HFF-Myc (cell line): ENCODE results near the gene FRMPD1.

ENCODE experiments used
- DNase-seq: peaks from one replicate; pipeline ENCODE4 v3.0.0-alpha.2; 2011; ENCODE audit warnings: low read depth; ENCODE audit errors: extremely low read depth
- H3K4me3 ChIP-seq: replicated peaks from 2 replicates; pipeline ENCODE4 v1.5.1; 2011; ENCODE audit warnings: low read depth, mild to moderate bottlenecking, control low read depth, low read length
- CTCF ChIP-seq: IDR thresholded peaks from 2 replicates; pipeline ENCODE4 v1.5.1; 2012; ENCODE audit warnings: mild to moderate bottlenecking, low read depth, low read length, control low read depth; ENCODE audit errors: missing control alignments

The FRMPD1 gene

GRCh38 chr9:37740128-37740527, 89.4 kb downstream of the FRMPD1 start:
- no peak for TF ChIP-seq CTCF
- no peak overlapping the region for H3K4me3 ChIP-seq
- DNase-seq = no peak

GRCh38 chr9:37740631-37741328, 90.0 kb downstream of the FRMPD1 start:
- no peak for TF ChIP-seq CTCF
- no peak overlapping the region for H3K4me3 ChIP-seq
- DNase-seq = no peak

GRCh38 chr9:37745970-37746369, 95.2 kb downstream of the FRMPD1 start:
- no peak for DNase-seq
- TF ChIP-seq CTCF = no peak
- H3K4me3 ChIP-seq = no peak overlapping the region

- DNase-seq = no peak
- H3K4me3 ChIP-seq = no peak overlapping the region
- no peak for TF ChIP-seq CTCF
Observed at GRCh38 chr9:37746448-37747270, 95.9 kb downstream of the FRMPD1 start.

- peak; percentile 97 for TF ChIP-seq CTCF
- no peak for DNase-seq
- H3K4me3 ChIP-seq = no peak overlapping the region
Observed at GRCh38 chr9:37747271-37747753, 96.6 kb downstream of the FRMPD1 start.

GRCh38 chr9:37749129-37749528, 98.4 kb downstream of the FRMPD1 start:
- no peak for TF ChIP-seq CTCF
- DNase-seq = no peak

More at GRCh38 chr9:37749129-37749528, 98.4 kb downstream of the FRMPD1 start:
- no peak overlapping the region for H3K4me3 ChIP-seq
